Limb (tissue), 2 donors: Measurements from ENCODE around the gene TEX13D.

Experiments
- DNase-seq, 2 donors: peaks; one replicate each; pipeline ENCODE4 v3.0.0-alpha.2; 2016; ENCODE audit errors: extremely low spot score in 2 of 2

Gene TEX13D

DNA sequence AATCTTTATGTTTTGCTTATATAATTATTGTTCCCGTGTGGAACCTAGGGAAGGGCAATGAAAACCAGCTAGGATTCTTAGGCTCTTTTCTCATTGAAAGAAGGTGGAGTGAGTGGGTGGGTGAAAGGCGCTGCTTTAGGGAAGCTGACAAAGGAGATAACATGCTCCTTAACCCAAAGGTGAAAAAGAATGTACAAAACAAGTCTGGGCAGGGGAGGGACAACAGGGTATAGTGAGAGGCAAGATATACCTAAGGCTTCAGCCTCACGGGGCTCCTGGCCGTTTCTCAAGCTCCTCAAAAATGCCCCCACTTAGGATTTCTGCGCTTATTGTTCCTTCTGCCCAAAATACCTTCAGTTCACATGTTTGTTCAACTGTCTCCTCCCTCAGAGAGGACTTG is 15.7 kb downstream of the TEX13D start:
- DNase-seq, result no peak

GRCh38 chrX:124348885-124349453 is 16.5 kb downstream of the TEX13D start:
- DNase-seq, result no peak

GRCh38 chrX:124354648-124355047 is 22.2 kb downstream of the TEX13D start:
- DNase-seq, result no peak

- no peak for DNase-seq
Observed at GRCh38 chrX:124358800-124359383, 26.4 kb downstream of the TEX13D start.

DNA sequence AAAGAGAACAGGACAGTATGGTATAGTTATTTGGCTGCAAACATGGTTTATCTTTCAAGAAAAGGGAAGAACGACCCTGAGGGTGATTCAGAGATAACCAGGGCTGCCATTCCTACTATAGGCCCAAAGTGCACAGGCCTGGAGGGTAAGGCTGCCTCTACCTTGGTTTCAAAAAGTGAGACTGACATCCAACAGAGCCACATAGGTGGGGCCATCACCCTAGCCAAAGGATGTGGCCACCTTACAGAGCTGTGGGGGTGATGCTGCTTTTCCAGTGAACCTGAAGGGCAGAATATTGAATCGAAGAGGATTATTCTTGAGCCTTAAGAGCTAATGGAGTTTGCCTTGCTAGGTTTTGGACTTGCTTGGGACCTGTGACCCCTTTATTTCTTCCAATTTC is 29.6 kb downstream of the TEX13D start:
- no peak for DNase-seq

GRCh38 chrX:124362761-124363160 is 30.3 kb downstream of the TEX13D start:
- DNase-seq, result no peak

DNA sequence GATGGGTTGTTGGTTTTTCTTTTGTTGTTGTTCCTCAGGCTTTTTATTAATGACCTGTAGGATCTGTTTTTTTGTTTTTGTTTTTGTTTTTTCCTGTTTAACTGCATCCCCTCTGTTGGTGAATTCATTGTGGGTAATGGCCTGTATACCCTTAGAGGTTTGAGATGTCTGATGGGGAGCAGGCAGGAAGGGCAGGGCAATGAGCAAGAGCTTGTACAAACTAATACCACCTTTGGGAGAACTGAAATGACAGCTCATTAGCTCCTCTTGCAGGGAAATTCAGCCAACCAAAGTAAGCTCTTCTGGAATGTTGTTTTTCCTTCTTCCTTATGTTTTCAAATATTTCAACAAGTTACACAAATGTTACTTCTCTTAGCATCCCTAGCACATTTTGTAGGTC is 37.3 kb downstream of the TEX13D start:
- DNase-seq, result no peak

DNA sequence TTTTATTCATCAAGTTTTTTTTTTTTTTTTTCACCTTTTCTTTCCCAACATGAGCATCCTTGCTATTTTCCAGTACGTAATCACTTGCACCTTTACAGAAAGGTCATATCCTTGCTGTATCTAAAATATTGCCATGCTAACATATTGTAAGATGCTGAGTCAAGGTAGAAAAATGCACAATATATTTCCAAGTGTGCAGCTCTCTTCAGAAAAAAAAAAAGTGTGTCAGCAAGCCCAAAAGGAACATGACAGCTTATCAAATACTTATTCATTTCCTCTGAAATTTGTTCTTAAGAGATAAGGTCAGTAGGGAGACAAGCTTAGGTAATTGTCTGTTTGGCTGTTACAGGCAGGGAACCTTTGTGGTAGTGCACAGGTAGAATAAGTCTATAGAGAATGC is 40.9 kb downstream of the TEX13D start:
- no peak for DNase-seq

DNA sequence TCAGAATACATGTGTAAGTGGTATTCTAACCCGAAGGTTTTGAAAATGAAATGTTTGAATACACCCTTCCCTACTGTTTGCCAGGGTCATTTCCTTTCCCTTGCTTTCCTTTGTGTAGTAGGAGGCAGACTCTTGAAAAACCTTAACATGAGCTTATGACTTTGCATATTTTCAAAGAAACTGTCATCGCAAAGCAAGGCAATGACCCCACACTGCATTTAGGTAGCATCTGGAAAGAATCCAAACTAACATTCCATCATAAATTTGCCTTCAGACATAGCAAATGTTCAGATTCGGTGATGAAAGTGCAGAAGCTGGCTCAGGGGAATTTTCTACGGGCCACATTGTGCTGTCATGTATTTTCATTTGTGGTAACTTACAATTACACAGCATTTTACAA is 46.2 kb downstream of the TEX13D start:
- no peak for DNase-seq

DNA sequence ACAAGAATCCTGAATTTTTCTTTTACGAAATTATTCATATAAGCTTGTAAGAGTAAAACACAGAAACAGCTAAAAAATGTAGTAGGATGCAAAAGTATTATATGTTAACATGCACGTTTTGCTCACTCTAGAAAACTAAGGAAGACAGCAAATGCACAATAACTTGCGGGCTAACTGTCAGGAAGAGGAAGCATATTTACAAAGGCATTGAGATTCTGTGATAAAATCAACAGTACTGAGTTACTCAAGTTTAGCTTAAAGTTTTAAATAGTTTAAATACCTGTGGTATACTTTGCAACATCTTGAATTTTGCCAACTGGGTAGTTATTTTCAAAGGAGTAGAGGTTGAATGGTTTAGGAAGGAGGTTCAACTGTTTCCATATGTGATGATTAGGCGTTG is 50.9 kb downstream of the TEX13D start:
- DNase-seq, result no peak

DNA sequence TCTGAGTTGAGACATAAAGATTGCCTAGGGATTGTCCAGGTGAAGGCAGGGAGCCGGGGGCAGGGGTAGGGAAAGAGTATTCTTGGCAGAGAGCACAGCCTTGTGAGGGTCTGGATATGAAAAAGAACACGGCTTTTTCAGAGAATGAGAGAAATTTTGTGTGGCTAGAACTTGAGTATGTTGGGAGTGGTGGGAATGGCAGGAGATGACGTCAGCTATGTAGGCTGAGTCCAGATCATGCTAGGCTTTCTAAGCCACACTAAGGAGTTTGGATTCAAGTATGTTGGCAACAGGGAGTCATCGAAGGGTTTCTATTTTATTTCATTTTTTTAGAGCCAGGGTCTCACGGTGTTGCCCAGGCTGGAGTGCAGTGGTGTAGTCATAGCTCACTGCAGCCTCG is 53.9 kb downstream of the TEX13D start:
- no peak for DNase-seq
